Choroid plexus epithelial cell (primary cell): Measurements from ENCODE around the gene C10orf67.
"Not testable (repeated sequence)": the region's sequence is repeated elsewhere in the genome, so short reads cannot be mapped to it uniquely, and the experiment has no call there.

Experiments used
- DNase-seq: peaks from one replicate; pipeline ENCODE4 v3.0.0-alpha.2; 2010; ENCODE audit warnings: low read depth
- H3K4me3 ChIP-seq: 2 replicates; pipeline ENCODE4 v1.5.1; 2011; ENCODE audit warnings: low read depth, mild to moderate bottlenecking, control low read depth, low read length, moderate library complexity
- CTCF ChIP-seq: conservative IDR thresholded peaks from 2 replicates; pipeline ENCODE4 v1.5.1; 2011; ENCODE audit warnings: low read depth, mild to moderate bottlenecking, control low read depth, inconsistent platforms, low read length, moderate library complexity

The C10orf67 gene

GRCh38 chr10:23344241-23344841, at the start of gene C10orf67:
C10orf67 (minus strand) TSS chr10:23344797; CDS start chr10:23344774, 23 bp downstream.
- TF ChIP-seq CTCF = no peak
- H3K4me3 ChIP-seq = peak within 1 kb of the TSS; percentile 68
- DNase-seq = peak; percentile 68

- no peak for DNase-seq
- H3K4me3 ChIP-seq = no peak overlapping the region
Measured at GRCh38 chr10:23391821-23392220, 47.2 kb upstream of the C10orf67 start.

GRCh38 chr10:23390809-23391208, 46.2 kb upstream of the C10orf67 start:
- no peak for DNase-seq
- H3K4me3 ChIP-seq = no peak overlapping the region
- no peak for TF ChIP-seq CTCF

More at GRCh38 chr10:23391821-23392220, 47.2 kb upstream of the C10orf67 start:
- TF ChIP-seq CTCF = no peak

- H3K4me3 ChIP-seq, DNase-seq: not testable (repeated sequence)
Measured at GRCh38 chr10:23390408-23390807, 45.8 kb upstream of the C10orf67 start.

GRCh38 chr10:23387516-23387915, 42.9 kb upstream of the C10orf67 start:
- H3K4me3 ChIP-seq, DNase-seq: not testable (repeated sequence)

GRCh38 chr10:23386052-23386451, 41.5 kb upstream of the C10orf67 start:
- no peak overlapping the region for H3K4me3 ChIP-seq
- TF ChIP-seq CTCF = no peak
- no peak for DNase-seq

- no peak overlapping the region for H3K4me3 ChIP-seq
- peak; percentile 43 for DNase-seq
- no peak for TF ChIP-seq CTCF
Measured at GRCh38 chr10:23384364-23384763, 39.8 kb upstream of the C10orf67 start.

- no peak for DNase-seq
- TF ChIP-seq CTCF = no peak
- no peak overlapping the region for H3K4me3 ChIP-seq
Measured at GRCh38 chr10:23383637-23384036, 39.0 kb upstream of the C10orf67 start.
